Erythroblast (primary cell): Measurements from ENCODE around the gene RBM20.

Experiments
- GATA1 ChIP-seq: IDR thresholded peaks from 2 replicates; pipeline ENCODE4 v1.6.1; 2011; ENCODE audit warnings: low read depth, mild to moderate bottlenecking, control low read depth, low read length, moderate library complexity
- POLR2A ChIP-seq: IDR thresholded peaks from 2 replicates; pipeline ENCODE4 v1.6.1; 2011; ENCODE audit warnings: mild to moderate bottlenecking, low read length

DNA sequence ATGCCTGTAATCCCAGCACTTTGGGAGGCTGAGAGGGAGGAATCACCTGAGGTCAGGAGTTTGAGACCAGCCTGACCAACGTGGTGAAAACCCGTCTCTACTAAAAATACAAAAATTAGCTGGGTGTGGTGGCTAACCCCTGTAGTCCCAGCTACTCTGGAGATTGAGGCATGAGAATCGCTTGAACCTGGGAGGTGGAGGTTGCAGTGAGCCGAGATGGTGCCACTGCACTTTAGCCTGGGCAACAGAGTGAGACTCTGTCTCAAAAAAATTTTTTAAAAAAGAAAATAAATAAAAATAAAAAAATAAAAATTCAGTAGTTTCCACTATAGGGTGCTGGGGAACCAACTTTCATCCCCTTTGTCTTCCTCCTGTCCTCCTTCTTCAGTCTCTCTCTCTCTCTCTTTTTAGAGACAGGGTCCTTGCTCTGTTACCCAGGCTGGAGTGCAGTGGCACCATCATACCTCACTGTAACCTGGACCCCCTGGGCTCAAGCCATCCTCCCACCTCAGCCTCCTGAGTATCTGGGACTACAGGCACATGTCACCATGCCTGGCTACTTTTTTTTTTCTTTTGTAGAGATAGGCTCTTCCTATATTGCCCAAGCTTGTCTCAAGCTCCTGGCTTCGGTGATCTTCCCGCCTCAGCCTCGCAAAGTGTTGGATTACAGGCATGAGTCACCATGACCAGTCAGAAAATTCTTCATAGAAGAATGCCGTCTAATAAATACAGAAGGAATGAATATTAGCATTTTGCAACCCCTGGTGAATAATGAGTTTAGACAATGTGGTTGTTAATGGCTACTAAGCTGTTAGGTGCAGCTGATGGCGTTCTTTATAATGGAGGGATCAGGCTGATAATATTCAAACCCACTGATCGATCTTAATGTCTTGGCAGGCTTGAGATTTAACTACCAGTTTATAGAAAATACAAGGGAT lies 20.6 kb downstream of the RBM20 start:
- no peak for TF ChIP-seq POLR2A
- no peak for TF ChIP-seq GATA1
